B cell (primary cell): ENCODE data around the gene WNK4. TPM values are rescaled to one million over a fixed set of nuclear protein-coding genes. Genes with fewer than 3 reads are reported as not detected.

Experiments
- ATAC-seq: fragments of 200-7000 bp; cut with Tn5 transposase; one replicate; pipeline ENCODE4 v1.10.0; 2021; ENCODE audit warnings: low read depth, mild to moderate bottlenecking, moderate number of reproducible peaks, moderate library complexity
- CTCF ChIA-PET: fragments of 350-600 bp; sonication (Branson Sonifier 250); formaldehyde crosslinking; loops from one replicate; lab custom pipeline; 2021; ENCODE audit warnings: antibody characterized with exemption, inconsistent platforms; lab: Charles Lee
- POLR2A ChIA-PET: fragments of 350-600 bp; sonication (Branson Sonifier 250); formaldehyde crosslinking; loops from one replicate; lab custom pipeline; 2021; ENCODE audit warnings: antibody characterized with exemption; lab: Charles Lee
- DNase-seq: peaks from one replicate; pipeline ENCODE4 v3.0.0; 2013
- H2AFZ ChIP-seq: 2 replicates; pipeline ENCODE4 v1.6.1; 2012; ENCODE audit warnings: mild to moderate bottlenecking, low read depth, low read length; ENCODE audit not compliant: insufficient read depth, poor library complexity, severe bottlenecking
- H3K27ac ChIP-seq, 2 donors: 1 replicate in 1 of 2; 2 replicates in 1 of 2; pipeline ENCODE4 v1.5.1; 2012 to 2013; ENCODE audit warnings: low read length in 2 of 2, mild to moderate bottlenecking in 2 of 2, moderate library complexity in 1 of 2
- H3K27me3 ChIP-seq, 4 experiments: fragments of 200-600 bp in 1 of 4; sonication (generic) in 1 of 4; replicated peaks in 1 of 4; 1 replicate in 2 of 4; 2 replicates in 2 of 4; pipeline versions ENCODE4 v1.6.1 to v1.7.0; 2013 to 2016; ENCODE audit warnings: low read length in 3 of 4, mild to moderate bottlenecking in 2 of 4, mixed read lengths in 1 of 4, moderate library complexity in 1 of 4; ENCODE audit not compliant: insufficient read depth in 4 of 4, control insufficient read depth in 3 of 4; ENCODE audit errors: control extremely low read depth in 1 of 4
- H3K36me3 ChIP-seq, 2 experiments: replicated peaks in 1 of 2; 1 replicate in 1 of 2; 2 replicates in 1 of 2; pipeline versions ENCODE4 v1.6.1 to v1.7.1; 2013; ENCODE audit warnings: low read length in 1 of 2; ENCODE audit not compliant: insufficient read depth in 2 of 2, control insufficient read depth in 1 of 2; ENCODE audit errors: control extremely low read depth in 1 of 2, extremely low read depth in 1 of 2
- H3K4me1 ChIP-seq, 2 donors: fragments of 200-600 bp in 1 of 2; sonication (generic) in 1 of 2; 1 replicate in 1 of 2; 2 replicates in 1 of 2; pipeline versions ENCODE4 v1.5.1 to v1.6.1; 2013 to 2017; ENCODE audit warnings: low read length in 2 of 2; ENCODE audit not compliant: control insufficient read depth in 2 of 2, insufficient read depth in 2 of 2
- H3K4me2 ChIP-seq: replicated peaks from 2 replicates; pipeline ENCODE3; 2012; ENCODE audit warnings: mild to moderate bottlenecking, low read depth, low read length; ENCODE audit not compliant: poor library complexity, severe bottlenecking
- H3K4me3 ChIP-seq, 5 experiments: fragments of 200-600 bp in 1 of 5; sonication (generic) in 1 of 5; 1 replicate in 3 of 5; 2 replicates in 2 of 5; pipeline versions ENCODE4 v1.5.1 to v1.7.0; 2011 to 2016; ENCODE audit warnings: low read length in 4 of 5, mild to moderate bottlenecking in 4 of 5, low read depth in 2 of 5, control low read depth in 1 of 5, moderate library complexity in 1 of 5; ENCODE audit not compliant: insufficient read depth in 1 of 5; ENCODE audit errors: control extremely low read depth in 1 of 5, extremely low read depth in 1 of 5
- H3K79me2 ChIP-seq: fragments of 200-600 bp; sonication (generic); one replicate; pipeline ENCODE4 v1.6.0; 2016; ENCODE audit warnings: low read length; ENCODE audit not compliant: control insufficient read depth, insufficient read depth
- H3K9ac ChIP-seq: fragments of 200-600 bp; sonication (generic); 2 replicates; pipeline ENCODE4 v1.6.1; 2017; ENCODE audit warnings: mild to moderate bottlenecking, low read length, moderate library complexity
- H3K9me3 ChIP-seq, 3 donors: one replicate each; pipeline versions ENCODE4 v1.6.1 to v1.7.1; 2013; ENCODE audit warnings: low read length in 2 of 3; ENCODE audit not compliant: control insufficient read depth in 2 of 3, insufficient read depth in 1 of 3; ENCODE audit errors: control extremely low read depth in 1 of 3
- H4K20me1 ChIP-seq: 2 replicates; pipeline ENCODE4 v1.6.0; 2012; ENCODE audit warnings: mild to moderate bottlenecking, low read length; ENCODE audit not compliant: insufficient read depth, control insufficient read depth, poor library complexity, severe bottlenecking
- H3K27ac Mint-ChIP-seq: one replicate; pipeline ENCODE4 v1.8.0; 2021; ENCODE audit warnings: mixed read lengths
- H3K27me3 Mint-ChIP-seq: one replicate; pipeline ENCODE4 v1.8.0; 2021; ENCODE audit warnings: mixed read lengths
- H3K4me1 Mint-ChIP-seq: one replicate; pipeline ENCODE4 v1.8.0; 2021; ENCODE audit warnings: mixed read lengths
- H3K4me3 Mint-ChIP-seq: one replicate; pipeline ENCODE4 v1.8.0; 2021; ENCODE audit warnings: mixed read lengths
- H3K9me3 Mint-ChIP-seq: one replicate; pipeline ENCODE4 v1.8.0; 2022; ENCODE audit warnings: mixed read lengths; ENCODE audit not compliant: insufficient read depth
- EZH2 ChIP-seq: IDR thresholded peaks from 2 replicates; pipeline ENCODE4 v1.6.1; 2012; ENCODE audit warnings: borderline replicate concordance, low read depth, mild to moderate bottlenecking, moderate library complexity, low read length; ENCODE audit not compliant: insufficient read depth, poor library complexity, severe bottlenecking
- WGBS: methylation state at CpG from one replicate; pipeline ENCODE4 v1.1.5; 2013; ENCODE audit warnings: missing lambda C conversion rate; ENCODE audit not compliant: insufficient coverage; 5-methylcytosine and 5-hydroxymethylcytosine counted together
- intact Hi-C: fragments of 100-400 bp; cut with micrococcal nuclease; formaldehyde crosslinking; loops from one replicate; pipeline ENCODE4 v1.10.0; 2022
- polyA plus RNA-seq: library from polyadenylated mRNA; depleted of rRNA; stranded (reverse); fragments of >200 nt; gene quantifications from 2 replicates; pipeline ENCODE4 v1.2.3, GENCODE V29; 2012
- total RNA-seq, 2 donors: library from RNA; stranded (reverse); fragments of 120-200 nt in 1 of 2; gene quantifications; 1 replicate in 1 of 2; 2 replicates in 1 of 2; pipeline versions ENCODE4 v1.2.3 to v1.2.4, GENCODE V29; 2013 to 2022
- TF ChIP-seq, protein P1 (sequence below): fragments of 200-600 bp; IDR thresholded peaks from one replicate; pipeline ENCODE4 v1.8.0; 2022; ENCODE audit warnings: antibody characterized with exemption, mild to moderate bottlenecking

WNK4 gene
- total and polyA plus RNA-seq, 2 donors (not counting 1 experiment from before 2014, with no cell fraction given) = 0.03 to 0.44 TPM

DNA sequence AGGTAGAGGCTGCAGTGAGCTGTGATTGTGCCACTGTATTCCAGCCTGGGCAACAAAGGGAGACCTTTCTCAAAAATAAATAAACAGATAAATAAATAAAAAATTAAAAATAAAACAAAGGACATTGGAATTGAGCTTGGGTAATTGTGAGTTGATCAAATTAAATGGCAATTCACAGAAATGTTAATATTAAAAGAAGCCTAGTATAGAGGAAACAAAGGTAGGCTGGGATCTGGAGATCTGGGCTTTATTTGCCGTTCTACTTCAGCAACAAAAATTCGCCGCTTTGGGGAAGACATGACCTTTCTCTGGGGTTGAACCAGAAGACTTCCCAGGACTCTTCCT is 7.5 kb upstream of the WNK4 start:
- Histone ChIP-seq H3K9ac (peak overlapping the region; percentile 90), H3K9me3 (no peaks in the 10 kb centered on the region), H3K79me2 (peaks cover 4% of the 10 kb centered on the region), H3K4me2 (peak overlapping the region; percentile 74), H4K20me1 (no peaks in the 10 kb centered on the region), H3K4me1 (peaks cover 16 to 17% of the 10 kb centered on the region in 2 donors), H3K4me3 (peak overlapping the region; percentile 71 to 88 (median 82)), H2AFZ (peak overlapping the region; percentile 92), H3K36me3 (peaks cover 2 to 29% of the 10 kb centered on the region in 2 experiments), H3K27me3 (no peaks in the 10 kb centered on the region), H3K27ac (peak overlapping the region; percentile 81 to 85)
- Mint-ChIP-seq H3K4me3 (peak overlapping the region; percentile 99), H3K4me1 (peaks cover 23% of the 10 kb centered on the region), H3K9me3 (no peaks in the 10 kb centered on the region), H3K27me3 (peaks cover 2% of the 10 kb centered on the region), H3K27ac (peak overlapping the region; percentile 98)
- peak; percentile 14 for ATAC-seq
- no peak for DNase-seq
- intact Hi-C loops = loop anchor here (1.0 kb wide), 4 partner anchors 25 to 225 kb away; partner anchors contain the start of genes BECN1, CNTD1, COA3 and EZH1
- WGBS = 9% methylated on average over 3 of the region's 3 CpGs
- ChIA-PET CTCF (interaction anchor here (1.0 to 3.1 kb wide), 8 partner anchors 10 to 194 kb away, joined by 3 to 22 read pairs (median 4); partner anchors contain the start of gene PSMC3IP), POLR2A (interaction anchor here (0.6 to 2.3 kb wide), 7 partner anchors 14 to 224 kb away, joined by 3 to 9 read pairs (median 3); partner anchors contain the start of genes BECN1, CNTD1 and COA3)
- no peak for TF ChIP-seq EZH2
- TF ChIP-seq, protein P1, sequence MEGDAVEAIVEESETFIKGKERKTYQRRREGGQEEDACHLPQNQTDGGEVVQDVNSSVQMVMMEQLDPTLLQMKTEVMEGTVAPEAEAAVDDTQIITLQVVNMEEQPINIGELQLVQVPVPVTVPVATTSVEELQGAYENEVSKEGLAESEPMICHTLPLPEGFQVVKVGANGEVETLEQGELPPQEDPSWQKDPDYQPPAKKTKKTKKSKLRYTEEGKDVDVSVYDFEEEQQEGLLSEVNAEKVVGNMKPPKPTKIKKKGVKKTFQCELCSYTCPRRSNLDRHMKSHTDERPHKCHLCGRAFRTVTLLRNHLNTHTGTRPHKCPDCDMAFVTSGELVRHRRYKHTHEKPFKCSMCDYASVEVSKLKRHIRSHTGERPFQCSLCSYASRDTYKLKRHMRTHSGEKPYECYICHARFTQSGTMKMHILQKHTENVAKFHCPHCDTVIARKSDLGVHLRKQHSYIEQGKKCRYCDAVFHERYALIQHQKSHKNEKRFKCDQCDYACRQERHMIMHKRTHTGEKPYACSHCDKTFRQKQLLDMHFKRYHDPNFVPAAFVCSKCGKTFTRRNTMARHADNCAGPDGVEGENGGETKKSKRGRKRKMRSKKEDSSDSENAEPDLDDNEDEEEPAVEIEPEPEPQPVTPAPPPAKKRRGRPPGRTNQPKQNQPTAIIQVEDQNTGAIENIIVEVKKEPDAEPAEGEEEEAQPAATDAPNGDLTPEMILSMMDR = no peak
